HepG2 (cell line): ENCODE results near the gene CAMTA1. TPM values are rescaled to one million over a fixed set of nuclear protein-coding genes. Genes with fewer than 3 reads are reported as not detected.

Source experiments
- ATAC-seq: fragments of 200-7000 bp; cut with Tn5 transposase; 3 replicates; pipeline ENCODE4 v1.9.1; 2020; ENCODE audit warnings: mild to moderate bottlenecking, moderate library complexity
- BruUV-seq: library from RNA; stranded (reverse); fragments of 400-500 nt; replicated peaks from 2 replicates; lab custom pipeline; 2021; lab: Mats Ljungman, UMichigan
- CTCF ChIA-PET: fragments of 300-600 bp; formaldehyde crosslinking; extraction: SDS; loops from one replicate; lab custom pipeline; 2021; ENCODE audit warnings: low total read pairs, inconsistent platforms, low intra/inter-chr PET ratio; lab: Yijun Ruan, JAX
- POLR2A ChIA-PET: fragments of 350-600 bp; sonication (Branson Sonifier 250); formaldehyde crosslinking; loops from one replicate; lab custom pipeline; 2020; ENCODE audit warnings: antibody characterized with exemption, inconsistent platforms; lab: Yijun Ruan, JAX
- DNase-seq: peaks from one replicate; pipeline ENCODE4 v3.0.0-alpha.2; 2015; ENCODE audit warnings: low spot score
- FAIRE-seq: peaks from 3 replicates; lab custom pipeline; 2011; peaks lifted over from hg19 to GRCh38; lab: Jason Lieb, UNC
- H2AFZ ChIP-seq: one replicate; pipeline ENCODE4 v1.6.1; 2011; ENCODE audit warnings: low read length, inconsistent platforms
- H3K27ac ChIP-seq: fragments of 300-600 bp; 3 replicates; pipeline ENCODE4 v1.8.0; 2011; ENCODE audit warnings: mixed run types, mild to moderate bottlenecking, mixed read lengths, low read length, inconsistent platforms; ENCODE audit not compliant: insufficient read depth; ENCODE audit errors: extremely low read length
- H3K27me3 ChIP-seq, 2 experiments: fragments of 200-600 bp in 1 of 2; 2 replicates in 1 of 2; 3 replicates in 1 of 2; pipeline versions ENCODE4 v1.6.0 to v1.8.0; 2011; ENCODE audit warnings: low read length in 2 of 2, mild to moderate bottlenecking in 2 of 2, moderate library complexity in 2 of 2, inconsistent platforms in 1 of 2; ENCODE audit not compliant: insufficient read depth in 2 of 2, control insufficient read depth in 1 of 2
- H3K36me3 ChIP-seq, 2 experiments: fragments of 200-600 bp in 1 of 2; replicated peaks in 1 of 2; 2 replicates in 1 of 2; 3 replicates in 1 of 2; pipeline versions ENCODE4 v1.5.1 to v1.8.0; 2011; ENCODE audit warnings: low read length in 2 of 2, inconsistent platforms in 1 of 2; ENCODE audit not compliant: insufficient read depth in 2 of 2, control insufficient read depth in 1 of 2
- H3K4me1 ChIP-seq: 2 replicates; pipeline ENCODE4 v1.5.1; 2012; ENCODE audit warnings: low read length, inconsistent platforms; ENCODE audit not compliant: insufficient read depth
- H3K4me2 ChIP-seq: 2 replicates; pipeline ENCODE4 v1.6.0; 2011; ENCODE audit warnings: low read depth, low read length, inconsistent platforms
- H3K4me3 ChIP-seq, 3 experiments: fragments of 200-600 bp in 1 of 3; sonication (generic), shearing (Covaris generic) in 1 of 3; replicated peaks in 1 of 3; 2 replicates each; pipeline ENCODE4 v1.5.1; 2011 to 2016; ENCODE audit warnings: low read length in 3 of 3, inconsistent platforms in 2 of 3, low read depth in 2 of 3, mild to moderate bottlenecking in 2 of 3, control low read depth in 1 of 3, mixed read lengths in 1 of 3; ENCODE audit not compliant: insufficient read depth in 1 of 3
- H3K79me2 ChIP-seq: one replicate; pipeline ENCODE4 v1.6.1; 2011; ENCODE audit warnings: low read length, inconsistent platforms; ENCODE audit not compliant: insufficient read depth
- H3K9ac ChIP-seq: 2 replicates; pipeline ENCODE4 v1.6.0; 2011; ENCODE audit warnings: mild to moderate bottlenecking, low read depth, low read length, inconsistent platforms; ENCODE audit not compliant: insufficient read depth
- H3K9me3 ChIP-seq: 2 replicates; pipeline ENCODE4 v1.5.1; 2012; ENCODE audit warnings: mild to moderate bottlenecking, low read length
- H4K20me1 ChIP-seq: 2 replicates; pipeline ENCODE4 v1.6.0; 2011; ENCODE audit warnings: inconsistent platforms, mild to moderate bottlenecking, low read length, moderate library complexity; ENCODE audit not compliant: insufficient read depth
- CBFB ChIP-seq: sonication (generic); formaldehyde crosslinking; IDR thresholded peaks from 2 replicates; pipeline ENCODE4 v1.4.0; 2020; ENCODE audit warnings: missing genetic modification reagents
- FOXA1 ChIP-seq, 2 experiments: fragments of 450-650 bp in 1 of 2; sonication (generic) in 1 of 2; formaldehyde crosslinking in 1 of 2; IDR thresholded peaks; 2 replicates each; pipeline versions ENCODE4 v1.4.0 to v1.6.1; 2016 to 2020; ENCODE audit warnings: missing genetic modification reagents in 1 of 2
- NBN ChIP-seq: fragments of 450-650 bp; conservative IDR thresholded peaks from 2 replicates; pipeline ENCODE4 v1.6.1; 2017
- NFYC ChIP-seq: IDR thresholded peaks from 2 replicates; pipeline ENCODE4 v1.6.1; 2016; ENCODE audit warnings: missing genetic modification reagents, missing compliant biosample characterization
- NR2C2 ChIP-seq: sonication (generic); formaldehyde crosslinking; IDR thresholded peaks from 2 replicates; pipeline ENCODE4 v1.4.0; 2020; ENCODE audit warnings: missing genetic modification reagents, mild to moderate bottlenecking, moderate library complexity, borderline replicate concordance
- RAD51 ChIP-seq: fragments of 450-650 bp; IDR thresholded peaks from 2 replicates; pipeline ENCODE4 v1.6.1; 2016; ENCODE audit warnings: borderline replicate concordance
- SOX5 ChIP-seq: IDR thresholded peaks from 2 replicates; pipeline ENCODE4 v1.6.1; 2016; ENCODE audit warnings: borderline replicate concordance
- SP5 ChIP-seq: IDR thresholded peaks from 2 replicates; pipeline ENCODE4 v1.6.1; 2016; ENCODE audit warnings: low read depth, borderline replicate concordance
- ZFYVE20 ChIP-seq: sonication (generic); formaldehyde crosslinking; IDR thresholded peaks from 2 replicates; pipeline ENCODE4 v1.8.0; 2023; ENCODE audit warnings: low read depth, mild to moderate bottlenecking, moderate library complexity, missing genetic modification reagents, borderline replicate concordance
- ZNF136 ChIP-seq: sonication (generic); formaldehyde crosslinking; IDR thresholded peaks from 2 replicates; pipeline ENCODE4 v1.8.1; 2022; ENCODE audit warnings: low read depth, mild to moderate bottlenecking, moderate library complexity, missing genetic modification reagents
- ZNF224 ChIP-seq: sonication (generic); formaldehyde crosslinking; IDR thresholded peaks from 2 replicates; pipeline ENCODE4 v1.5.0; 2020; ENCODE audit warnings: mild to moderate bottlenecking, missing genetic modification reagents
- ZNF251 ChIP-seq: sonication (generic); formaldehyde crosslinking; IDR thresholded peaks from 2 replicates; pipeline ENCODE4 v1.9.0; 2021; ENCODE audit warnings: mild to moderate bottlenecking, missing genetic modification reagents
- ZSCAN30 ChIP-seq: sonication (generic); formaldehyde crosslinking; IDR thresholded peaks from 2 replicates; pipeline ENCODE4 v1.5.0; 2020; ENCODE audit warnings: mild to moderate bottlenecking, missing genetic modification reagents
- WGBS: methylation state at CpG from one replicate; pipeline ENCODE4 v1.1.6; 2017; ENCODE audit warnings: low lambda C conversion rate; 5-methylcytosine and 5-hydroxymethylcytosine counted together
- in situ Hi-C: cut with HindIII; loops from 2 replicates; pipeline ENCODE4 v1.10.0; 2017; ENCODE audit warnings: low pct_unique_long_range_greater_than_20kb; ENCODE audit not compliant: extremely low pct_ligation_motif_present
- intact Hi-C: fragments of 100-400 bp; cut with micrococcal nuclease; formaldehyde crosslinking; loops from one replicate; pipeline ENCODE4 v1.10.0; 2022; ENCODE audit not compliant: unreplicated experiment
- polyA plus RNA-seq, 8 experiments: library from polyadenylated mRNA; depleted of rRNA in 3 of 8; stranded (reverse) in 7 of 8; unstranded in 1 of 8; fragments of >200 nt; fragmentation: Illumina TruSeq in 4 of 8; extraction: Trizol in 4 of 8; gene quantifications; 2 replicates each; pipeline versions ENCODE4 v1.2.1 to v1.2.3, GENCODE V29; 2011 to 2016; ENCODE audit warnings: low read depth in 4 of 8, missing spikeins in 1 of 8, mixed read lengths in 1 of 8; ENCODE audit not compliant: insufficient read depth in 1 of 8
- total RNA-seq, 5 experiments: library from RNA; depleted of rRNA; stranded (reverse); fragments of >200 nt; fragmentation: Illumina TruSeq; extraction: Trizol; gene quantifications; 2 replicates each; pipeline ENCODE4 v1.2.3, GENCODE V29; 2016; ENCODE audit warnings: low read depth in 1 of 5
- TF ChIP-seq, protein P1 (sequence below): sonication (generic); formaldehyde crosslinking; IDR thresholded peaks from 2 replicates; pipeline ENCODE4 v1.8.0; 2022; ENCODE audit warnings: mild to moderate bottlenecking, missing genetic modification reagents, moderate library complexity
- TF ChIP-seq, protein P2 (sequence below): fragments of 450-650 bp; IDR thresholded peaks from 2 replicates; pipeline ENCODE4 v1.6.1; 2016
- TF ChIP-seq, protein P3 (sequence below): sonication (generic); formaldehyde crosslinking; IDR thresholded peaks from 2 replicates; pipeline ENCODE4 v1.4.0; 2020; ENCODE audit warnings: missing genetic modification reagents, low read depth, mild to moderate bottlenecking, borderline replicate concordance
- TF ChIP-seq, protein P4 (sequence below): IDR thresholded peaks from 2 replicates; pipeline ENCODE4 v1.6.1; 2016

The CAMTA1 gene
- total and polyA plus RNA-seq, 2 of the 13 experiments (the other 11 are each of a cell fraction or from before 2014, with no cell fraction given), result 25.0 to 36.4 TPM

GRCh38 chr1:7617826-7618225 lies 832.6 kb downstream of the CAMTA1 start:
- Histone ChIP-seq H3K27me3 (peaks cover 1 to 10% of the 10 kb centered on the region in 2 experiments; a peak in 3 of 5 replicates), H2AFZ (no peak overlapping the region), H3K4me2 (no peak overlapping the region), H3K27ac (no peak overlapping the region), H3K9ac (no peak overlapping the region), H3K9me3 (no peaks in the 10 kb centered on the region), H3K79me2 (no peaks in the 10 kb centered on the region), H4K20me1 (0 out of 2 replicates have a peak, but pooled peaks cover 5% of the 10 kb centered on the region), H3K4me3 (no peak overlapping the region), H3K4me1 (no peaks in the 10 kb centered on the region), H3K36me3 (no peaks in the 10 kb centered on the region)
- ATAC-seq, result no peak
- TF ChIP-seq NFYC (CRISPR knock-in tag) (no peak), FOXA1 (IDR thresholded peaks at IDR 0.05) (no peak), FOXA1 (CRISPR knock-in tag; IDR thresholded peaks at IDR 0.05) (no peak), NBN (no peak), SOX5 (no peak), NR2C2 (CRISPR knock-in tag) (no peak), SP5 (CRISPR knock-in tag) (no peak), ZNF251 (no peak), CBFB (no peak)
- TF ChIP-seq, protein P1, sequence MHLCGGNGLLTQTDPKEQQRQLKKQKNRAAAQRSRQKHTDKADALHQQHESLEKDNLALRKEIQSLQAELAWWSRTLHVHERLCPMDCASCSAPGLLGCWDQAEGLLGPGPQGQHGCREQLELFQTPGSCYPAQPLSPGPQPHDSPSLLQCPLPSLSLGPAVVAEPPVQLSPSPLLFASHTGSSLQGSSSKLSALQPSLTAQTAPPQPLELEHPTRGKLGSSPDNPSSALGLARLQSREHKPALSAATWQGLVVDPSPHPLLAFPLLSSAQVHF (CRISPR knock-in tag), result no peak
- ChIA-PET POLR2A (no interaction called here), CTCF (no interaction called here)
- no peak for DNase-seq
- 0% methylated on average over 1 of the region's 3 CpGs for WGBS
- intact Hi-C loops, result no loop called here
- no peak for FAIRE-seq
- in situ Hi-C loops, result no loop called here
- BruUV-seq, result no TSS peak

DNA sequence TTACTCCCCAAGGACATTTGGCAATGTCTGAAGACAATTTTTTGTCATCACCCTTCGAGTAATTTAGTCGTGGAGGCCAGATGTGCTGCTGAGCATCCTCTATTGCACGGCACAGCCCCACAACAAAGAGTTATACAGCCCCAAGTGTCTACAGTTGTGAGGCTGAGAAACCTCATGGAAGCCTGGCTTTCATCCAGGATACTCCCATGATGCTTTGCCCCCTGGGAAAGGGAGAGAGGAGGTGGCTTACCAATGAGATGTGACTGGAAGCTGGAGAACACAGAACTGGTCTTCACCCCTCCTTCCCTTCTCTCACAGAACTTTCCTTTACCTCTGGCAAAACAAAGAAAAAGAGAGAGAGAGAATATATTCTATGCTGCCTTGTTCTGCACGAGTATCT lies 834.9 kb downstream of the CAMTA1 start:
- ATAC-seq, result no peak
- POLR2A ChIA-PET, result no interaction called here
- in situ Hi-C loops, result no loop called here
- TF ChIP-seq ZNF136 (CRISPR knock-in tag), result no peak
- TF ChIP-seq, protein P2, sequence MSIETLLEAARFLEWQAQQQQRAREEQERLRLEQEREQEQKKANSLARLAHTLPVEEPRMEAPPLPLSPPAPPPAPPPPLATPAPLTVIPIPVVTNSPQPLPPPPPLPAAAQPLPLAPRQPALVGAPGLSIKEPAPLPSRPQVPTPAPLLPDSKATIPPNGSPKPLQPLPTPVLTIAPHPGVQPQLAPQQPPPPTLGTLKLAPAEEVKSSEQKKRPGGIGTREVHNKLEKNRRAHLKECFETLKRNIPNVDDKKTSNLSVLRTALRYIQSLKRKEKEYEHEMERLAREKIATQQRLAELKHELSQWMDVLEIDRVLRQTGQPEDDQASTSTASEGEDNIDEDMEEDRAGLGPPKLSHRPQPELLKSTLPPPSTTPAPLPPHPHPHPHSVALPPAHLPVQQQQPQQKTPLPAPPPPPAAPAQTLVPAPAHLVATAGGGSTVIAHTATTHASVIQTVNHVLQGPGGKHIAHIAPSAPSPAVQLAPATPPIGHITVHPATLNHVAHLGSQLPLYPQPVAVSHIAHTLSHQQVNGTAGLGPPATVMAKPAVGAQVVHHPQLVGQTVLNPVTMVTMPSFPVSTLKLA, result no peak
- TF ChIP-seq ZNF224, result no peak
- TF ChIP-seq, protein P3, sequence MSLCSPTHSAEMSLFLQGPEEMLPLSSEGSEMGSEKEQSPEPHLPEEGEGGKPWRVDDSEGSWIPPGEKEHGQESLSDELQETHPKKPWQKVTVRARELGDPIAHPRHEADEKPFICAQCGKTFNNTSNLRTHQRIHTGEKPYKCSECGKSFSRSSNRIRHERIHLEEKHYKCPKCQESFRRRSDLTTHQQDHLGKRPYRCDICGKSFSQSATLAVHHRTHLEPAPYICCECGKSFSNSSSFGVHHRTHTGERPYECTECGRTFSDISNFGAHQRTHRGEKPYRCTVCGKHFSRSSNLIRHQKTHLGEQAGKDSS, result no peak
- TF ChIP-seq, protein P4, sequence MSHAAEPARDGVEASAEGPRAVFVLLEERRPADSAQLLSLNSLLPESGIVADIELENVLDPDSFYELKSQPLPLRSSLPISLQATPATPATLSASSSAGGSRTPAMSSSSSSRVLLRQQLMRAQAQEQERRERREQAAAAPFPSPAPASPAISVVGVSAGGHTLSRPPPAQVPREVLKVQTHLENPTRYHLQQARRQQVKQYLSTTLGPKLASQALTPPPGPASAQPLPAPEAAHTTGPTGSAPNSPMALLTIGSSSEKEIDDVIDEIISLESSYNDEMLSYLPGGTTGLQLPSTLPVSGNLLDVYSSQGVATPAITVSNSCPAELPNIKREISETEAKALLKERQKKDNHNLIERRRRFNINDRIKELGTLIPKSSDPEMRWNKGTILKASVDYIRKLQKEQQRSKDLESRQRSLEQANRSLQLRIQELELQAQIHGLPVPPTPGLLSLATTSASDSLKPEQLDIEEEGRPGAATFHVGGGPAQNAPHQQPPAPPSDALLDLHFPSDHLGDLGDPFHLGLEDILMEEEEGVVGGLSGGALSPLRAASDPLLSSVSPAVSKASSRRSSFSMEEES (CRISPR knock-in tag), result no peak
- no peak for TF ChIP-seq ZFYVE20 (CRISPR knock-in tag)
- TF ChIP-seq ZSCAN30 (CRISPR knock-in tag), result no peak
- no peak for TF ChIP-seq RAD51

More for the DNA sequence above, 834.9 kb downstream of the CAMTA1 start:
- Histone ChIP-seq H4K20me1 (0 out of 2 replicates have a peak, but pooled peaks cover 5% of the 10 kb centered on the region), H3K36me3 (no peaks in the 10 kb centered on the region), H3K4me1 (no peaks in the 10 kb centered on the region), H3K9me3 (no peaks in the 10 kb centered on the region), H3K27me3 (peaks cover 1 to 18% of the 10 kb centered on the region in 2 experiments; a peak in 4 of 5 replicates), H2AFZ (no peak overlapping the region), H3K79me2 (no peaks in the 10 kb centered on the region), H3K9ac (no peak overlapping the region), H3K4me2 (no peak overlapping the region), H3K27ac (no peak overlapping the region), H3K4me3 (no peak overlapping the region)
- CTCF ChIA-PET, result no interaction called here
- intact Hi-C loops, result no loop called here
- no peak for DNase-seq
- 0% methylated on average over 4 of the region's 4 CpGs for WGBS
- no TSS peak for BruUV-seq
- no peak for FAIRE-seq
